Dendritic cell treated with granulocyte-macrophage colony-stimulating factor and Interleukin-4, amounts not matched to agents 40 ng/mL and 50 ng/mL, for 4 days (primary cell): Measurements from ENCODE around the gene GRHPR.
"Not testable (repeated sequence)": the region's sequence is repeated elsewhere in the genome, so short reads cannot be mapped to it uniquely, and the experiment has no call there.

Experiments used
- H3K27ac Mint-ChIP-seq: one replicate; pipeline ENCODE4 v1.8.0; 2022; ENCODE audit warnings: mild to moderate bottlenecking, mixed read lengths
- H3K27me3 Mint-ChIP-seq: one replicate; pipeline ENCODE4 v1.8.0; 2022; ENCODE audit warnings: mild to moderate bottlenecking, mixed read lengths
- H3K36me3 Mint-ChIP-seq: one replicate; pipeline ENCODE4 v1.8.0; 2022; ENCODE audit warnings: low read depth, mixed read lengths
- H3K4me1 Mint-ChIP-seq: one replicate; pipeline ENCODE4 v1.8.0; 2022; ENCODE audit warnings: low read depth, mixed read lengths
- H3K4me3 Mint-ChIP-seq: one replicate; pipeline ENCODE4 v1.8.0; 2022; ENCODE audit warnings: mild to moderate bottlenecking, moderate library complexity, mixed read lengths
- H3K9me3 Mint-ChIP-seq: one replicate; pipeline ENCODE4 v1.8.0; 2022; ENCODE audit warnings: mixed read lengths
- intact Hi-C: fragments of 100-400 bp; cut with micrococcal nuclease; formaldehyde crosslinking; loops from one replicate; pipeline ENCODE4 v1.15.0; 2022

Gene GRHPR

GRCh38 chr9:37383876-37384746 lies 38.4 kb upstream of the GRHPR start:
- Mint-ChIP-seq H3K27ac (no peak overlapping the region), H3K4me1 (no peaks in the 10 kb centered on the region), H3K4me3 (no peak overlapping the region), H3K36me3 (no peaks in the 10 kb centered on the region), H3K27me3 (no peaks in the 10 kb centered on the region), H3K9me3 (peaks cover 7% of the 10 kb centered on the region)
- intact Hi-C loops: no loop called here

GRCh38 chr9:37385286-37385685 lies 37.2 kb upstream of the GRHPR start:
- H3K36me3 Mint-ChIP-seq: no peaks in the 10 kb centered on the region
- peaks cover 7% of the 10 kb centered on the region for H3K9me3 Mint-ChIP-seq
- no peaks in the 10 kb centered on the region for H3K4me1 Mint-ChIP-seq
- H3K27ac Mint-ChIP-seq: no peak overlapping the region
- no peak overlapping the region for H3K4me3 Mint-ChIP-seq
- H3K27me3 Mint-ChIP-seq: no peaks in the 10 kb centered on the region
- intact Hi-C loops: no loop called here

GRCh38 chr9:37386988-37387387 lies 35.5 kb upstream of the GRHPR start:
- H3K27ac Mint-ChIP-seq: no peak overlapping the region
- intact Hi-C loops: no loop called here
- H3K9me3 Mint-ChIP-seq: peaks cover 7% of the 10 kb centered on the region
- H3K4me3 Mint-ChIP-seq: no peak overlapping the region
- no peaks in the 10 kb centered on the region for H3K36me3 Mint-ChIP-seq
- no peaks in the 10 kb centered on the region for H3K27me3 Mint-ChIP-seq
- no peaks in the 10 kb centered on the region for H3K4me1 Mint-ChIP-seq

GRCh38 chr9:37390759-37391158 lies 31.7 kb upstream of the GRHPR start:
- no peaks in the 10 kb centered on the region for H3K27me3 Mint-ChIP-seq
- H3K4me3 Mint-ChIP-seq: no peak overlapping the region
- intact Hi-C loops: no loop called here
- no peak overlapping the region for H3K27ac Mint-ChIP-seq
- H3K9me3 Mint-ChIP-seq: no peaks in the 10 kb centered on the region
- no peaks in the 10 kb centered on the region for H3K4me1 Mint-ChIP-seq
- no peaks in the 10 kb centered on the region for H3K36me3 Mint-ChIP-seq

- intact Hi-C loops: no loop called here
- H3K9me3 Mint-ChIP-seq: no peaks in the 10 kb centered on the region
- no peaks in the 10 kb centered on the region for H3K36me3 Mint-ChIP-seq
- no peak overlapping the region for H3K27ac Mint-ChIP-seq
- H3K4me3 Mint-ChIP-seq: no peak overlapping the region
- no peaks in the 10 kb centered on the region for H3K4me1 Mint-ChIP-seq
- H3K27me3 Mint-ChIP-seq: no peaks in the 10 kb centered on the region
Measured at GRCh38 chr9:37392272-37392671, 30.2 kb upstream of the GRHPR start.

GRCh38 chr9:37395229-37395628 lies 27.3 kb upstream of the GRHPR start:
- H3K27ac Mint-ChIP-seq: no peak overlapping the region
- no peaks in the 10 kb centered on the region for H3K4me1 Mint-ChIP-seq
- no peaks in the 10 kb centered on the region for H3K27me3 Mint-ChIP-seq
- intact Hi-C loops: no loop called here
- H3K4me3 Mint-ChIP-seq: no peak overlapping the region
- no peaks in the 10 kb centered on the region for H3K36me3 Mint-ChIP-seq
- H3K9me3 Mint-ChIP-seq: no peaks in the 10 kb centered on the region

- intact Hi-C loops: no loop called here
- no peaks in the 10 kb centered on the region for H3K27me3 Mint-ChIP-seq
- no peaks in the 10 kb centered on the region for H3K9me3 Mint-ChIP-seq
- H3K4me1 Mint-ChIP-seq: no peaks in the 10 kb centered on the region
- no peak overlapping the region for H3K4me3 Mint-ChIP-seq
- no peaks in the 10 kb centered on the region for H3K36me3 Mint-ChIP-seq
- no peak overlapping the region for H3K27ac Mint-ChIP-seq
Measured at GRCh38 chr9:37395663-37396062, 26.8 kb upstream of the GRHPR start.

- H3K9me3 Mint-ChIP-seq, H3K27me3 Mint-ChIP-seq, H3K4me1 Mint-ChIP-seq, H3K27ac Mint-ChIP-seq, H3K4me3 Mint-ChIP-seq, H3K36me3 Mint-ChIP-seq, intact Hi-C loops: not testable (repeated sequence)
Measured at GRCh38 chr9:37397948-37398347, 24.5 kb upstream of the GRHPR start.

- H3K9me3 Mint-ChIP-seq: no peaks in the 10 kb centered on the region
- intact Hi-C loops: no loop called here
- no peaks in the 10 kb centered on the region for H3K4me1 Mint-ChIP-seq
- H3K27me3 Mint-ChIP-seq: no peaks in the 10 kb centered on the region
- H3K36me3 Mint-ChIP-seq: no peaks in the 10 kb centered on the region
- no peak overlapping the region for H3K27ac Mint-ChIP-seq
- no peak overlapping the region for H3K4me3 Mint-ChIP-seq
Measured at GRCh38 chr9:37398464-37399025, 24.0 kb upstream of the GRHPR start.

GRCh38 chr9:37399336-37399735 lies 23.2 kb upstream of the GRHPR start:
- no peak overlapping the region for H3K27ac Mint-ChIP-seq
- no peaks in the 10 kb centered on the region for H3K36me3 Mint-ChIP-seq
- H3K27me3 Mint-ChIP-seq: no peaks in the 10 kb centered on the region
- H3K9me3 Mint-ChIP-seq: no peaks in the 10 kb centered on the region
- intact Hi-C loops: no loop called here
- no peaks in the 10 kb centered on the region for H3K4me1 Mint-ChIP-seq
- H3K4me3 Mint-ChIP-seq: no peak overlapping the region

- no peaks in the 10 kb centered on the region for H3K4me1 Mint-ChIP-seq
- no peak overlapping the region for H3K4me3 Mint-ChIP-seq
- H3K9me3 Mint-ChIP-seq: no peaks in the 10 kb centered on the region
- H3K27ac Mint-ChIP-seq: no peak overlapping the region
- intact Hi-C loops: no loop called here
- H3K27me3 Mint-ChIP-seq: no peaks in the 10 kb centered on the region
- H3K36me3 Mint-ChIP-seq: no peaks in the 10 kb centered on the region
Measured at GRCh38 chr9:37404590-37404989, 17.9 kb upstream of the GRHPR start.

GRCh38 chr9:37405350-37405749 lies 17.1 kb upstream of the GRHPR start:
- H3K4me1 Mint-ChIP-seq: no peaks in the 10 kb centered on the region
- H3K27me3 Mint-ChIP-seq: no peaks in the 10 kb centered on the region
- no peaks in the 10 kb centered on the region for H3K36me3 Mint-ChIP-seq
- no peak overlapping the region for H3K27ac Mint-ChIP-seq
- no peaks in the 10 kb centered on the region for H3K9me3 Mint-ChIP-seq
- intact Hi-C loops: no loop called here
- no peak overlapping the region for H3K4me3 Mint-ChIP-seq

GRCh38 chr9:37405764-37406380 lies 16.6 kb upstream of the GRHPR start:
- Mint-ChIP-seq H3K36me3 (no peaks in the 10 kb centered on the region), H3K9me3 (no peaks in the 10 kb centered on the region), H3K27me3 (no peaks in the 10 kb centered on the region), H3K4me3 (no peak overlapping the region), H3K27ac (no peak overlapping the region), H3K4me1 (no peaks in the 10 kb centered on the region)
- intact Hi-C loops: no loop called here

GRCh38 chr9:37406603-37407401 lies 15.7 kb upstream of the GRHPR start:
- Mint-ChIP-seq H3K36me3 (no peaks in the 10 kb centered on the region), H3K4me3 (no peak overlapping the region), H3K27me3 (no peaks in the 10 kb centered on the region), H3K4me1 (no peaks in the 10 kb centered on the region), H3K9me3 (no peaks in the 10 kb centered on the region), H3K27ac (no peak overlapping the region)
- intact Hi-C loops: no loop called here
